Esophagus squamous epithelium (tissue), 4 donors: Measurements from ENCODE around the gene POU2F1.

Experiments
- POLR2A ChIP-seq, 4 donors: fragments of 450-650 bp; IDR thresholded peaks; one replicate each; pipeline ENCODE4 v1.6.1; 2017; ENCODE audit warnings: antibody characterized with exemption in 4 of 4, mild to moderate bottlenecking in 4 of 4, moderate library complexity in 3 of 4
- TF ChIP-seq, protein P1 (sequence below), 6 experiments: fragments of 450-650 bp in 4 of 6; fragments of 200-600 bp in 2 of 6; sonication (generic) in 2 of 6; IDR thresholded peaks; one replicate each; pipeline ENCODE4 v1.5.1; 2016 to 2019; ENCODE audit warnings: antibody characterized with exemption in 6 of 6, mild to moderate bottlenecking in 4 of 6, moderate library complexity in 4 of 6

GRCh38 chr1:167412920-167413319 is 192.2 kb downstream of the POU2F1 start:
- TF ChIP-seq, protein P1, sequence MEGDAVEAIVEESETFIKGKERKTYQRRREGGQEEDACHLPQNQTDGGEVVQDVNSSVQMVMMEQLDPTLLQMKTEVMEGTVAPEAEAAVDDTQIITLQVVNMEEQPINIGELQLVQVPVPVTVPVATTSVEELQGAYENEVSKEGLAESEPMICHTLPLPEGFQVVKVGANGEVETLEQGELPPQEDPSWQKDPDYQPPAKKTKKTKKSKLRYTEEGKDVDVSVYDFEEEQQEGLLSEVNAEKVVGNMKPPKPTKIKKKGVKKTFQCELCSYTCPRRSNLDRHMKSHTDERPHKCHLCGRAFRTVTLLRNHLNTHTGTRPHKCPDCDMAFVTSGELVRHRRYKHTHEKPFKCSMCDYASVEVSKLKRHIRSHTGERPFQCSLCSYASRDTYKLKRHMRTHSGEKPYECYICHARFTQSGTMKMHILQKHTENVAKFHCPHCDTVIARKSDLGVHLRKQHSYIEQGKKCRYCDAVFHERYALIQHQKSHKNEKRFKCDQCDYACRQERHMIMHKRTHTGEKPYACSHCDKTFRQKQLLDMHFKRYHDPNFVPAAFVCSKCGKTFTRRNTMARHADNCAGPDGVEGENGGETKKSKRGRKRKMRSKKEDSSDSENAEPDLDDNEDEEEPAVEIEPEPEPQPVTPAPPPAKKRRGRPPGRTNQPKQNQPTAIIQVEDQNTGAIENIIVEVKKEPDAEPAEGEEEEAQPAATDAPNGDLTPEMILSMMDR (IDR thresholded peaks at IDR 0.05): no peak
- no peak for TF ChIP-seq POLR2A (IDR thresholded peaks at IDR 0.05)
